AG04450 (cell line): ENCODE data around the gene SH3D19. TPM values are rescaled to one million over a fixed set of nuclear protein-coding genes. Genes with fewer than 3 reads are reported as not detected.

Experiments used
- CTCF ChIA-PET: fragments of 300-600, 350-600 bp; formaldehyde crosslinking; extraction: SDS; loops from one replicate; lab custom pipeline; 2022; ENCODE audit warnings: antibody characterized with exemption, inconsistent platforms; lab: Charles Lee
- POLR2A ChIA-PET: fragments of 350-600 bp; formaldehyde crosslinking; extraction: SDS; loops from one replicate; lab custom pipeline; 2021; ENCODE audit warnings: antibody characterized with exemption, inconsistent platforms; lab: Yijun Ruan, JAX
- DNase-seq: peaks from one replicate; pipeline ENCODE4 v3.0.0-alpha.2; 2011; ENCODE audit warnings: low read depth, low spot score
- H3K27ac ChIP-seq: one replicate; pipeline ENCODE4 v1.5.1; 2012; ENCODE audit warnings: low read depth, low read length, control low read depth
- H3K27me3 ChIP-seq: one replicate; pipeline ENCODE4 v1.6.0; 2012; ENCODE audit warnings: low read length; ENCODE audit not compliant: control insufficient read depth, insufficient read depth
- H3K4me3 ChIP-seq: 2 replicates; pipeline ENCODE4 v1.5.1; 2011; ENCODE audit warnings: mild to moderate bottlenecking, low read depth, low read length, control low read depth
- H3K9me3 ChIP-seq: 2 replicates; pipeline ENCODE4 v1.5.1; 2012; ENCODE audit warnings: low read length; ENCODE audit not compliant: control insufficient read depth, insufficient read depth
- polyA plus RNA-seq: library from polyadenylated mRNA; depleted of rRNA; stranded (reverse); fragments of >200 nt; gene quantifications from 2 replicates; pipeline ENCODE4 v1.2.3, GENCODE V29; 2011
- TF ChIP-seq, protein P1 (sequence below): IDR thresholded peaks from 2 replicates; pipeline ENCODE4 v1.5.1; 2011; ENCODE audit warnings: low read depth, low read length, control low read depth, inconsistent platforms

SH3D19 gene
- polyA plus RNA-seq, 1 experiment: 32.6 TPM

DNA sequence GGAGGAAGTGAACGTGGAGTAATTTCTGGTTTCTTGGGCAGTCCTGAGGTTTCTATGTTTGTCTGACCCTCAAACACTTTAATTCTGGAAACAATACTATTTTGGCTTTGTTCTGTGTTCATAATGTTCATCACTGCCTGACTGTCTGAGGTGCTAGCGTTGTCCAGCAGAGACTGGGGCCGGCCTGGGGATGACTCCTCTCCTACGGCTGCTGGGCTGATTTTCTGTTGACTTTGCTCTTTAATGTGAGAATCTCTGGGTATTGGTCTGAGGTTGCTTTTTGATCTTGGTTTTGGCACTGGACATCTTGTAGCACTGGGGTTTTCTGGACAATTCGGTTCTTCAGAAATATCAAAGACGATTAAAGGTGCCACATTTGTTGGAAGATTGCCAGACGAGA lies 150.2 kb downstream of the SH3D19 start:
- POLR2A ChIA-PET: no interaction called here
- DNase-seq: no peak
- Histone ChIP-seq H3K4me3 (no peak overlapping the region), H3K27me3 (no peaks in the 10 kb centered on the region), H3K9me3 (no peaks in the 10 kb centered on the region), H3K27ac (no peak overlapping the region)
- CTCF ChIA-PET: no interaction called here
- TF ChIP-seq, protein P1, sequence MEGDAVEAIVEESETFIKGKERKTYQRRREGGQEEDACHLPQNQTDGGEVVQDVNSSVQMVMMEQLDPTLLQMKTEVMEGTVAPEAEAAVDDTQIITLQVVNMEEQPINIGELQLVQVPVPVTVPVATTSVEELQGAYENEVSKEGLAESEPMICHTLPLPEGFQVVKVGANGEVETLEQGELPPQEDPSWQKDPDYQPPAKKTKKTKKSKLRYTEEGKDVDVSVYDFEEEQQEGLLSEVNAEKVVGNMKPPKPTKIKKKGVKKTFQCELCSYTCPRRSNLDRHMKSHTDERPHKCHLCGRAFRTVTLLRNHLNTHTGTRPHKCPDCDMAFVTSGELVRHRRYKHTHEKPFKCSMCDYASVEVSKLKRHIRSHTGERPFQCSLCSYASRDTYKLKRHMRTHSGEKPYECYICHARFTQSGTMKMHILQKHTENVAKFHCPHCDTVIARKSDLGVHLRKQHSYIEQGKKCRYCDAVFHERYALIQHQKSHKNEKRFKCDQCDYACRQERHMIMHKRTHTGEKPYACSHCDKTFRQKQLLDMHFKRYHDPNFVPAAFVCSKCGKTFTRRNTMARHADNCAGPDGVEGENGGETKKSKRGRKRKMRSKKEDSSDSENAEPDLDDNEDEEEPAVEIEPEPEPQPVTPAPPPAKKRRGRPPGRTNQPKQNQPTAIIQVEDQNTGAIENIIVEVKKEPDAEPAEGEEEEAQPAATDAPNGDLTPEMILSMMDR: no peak

DNA sequence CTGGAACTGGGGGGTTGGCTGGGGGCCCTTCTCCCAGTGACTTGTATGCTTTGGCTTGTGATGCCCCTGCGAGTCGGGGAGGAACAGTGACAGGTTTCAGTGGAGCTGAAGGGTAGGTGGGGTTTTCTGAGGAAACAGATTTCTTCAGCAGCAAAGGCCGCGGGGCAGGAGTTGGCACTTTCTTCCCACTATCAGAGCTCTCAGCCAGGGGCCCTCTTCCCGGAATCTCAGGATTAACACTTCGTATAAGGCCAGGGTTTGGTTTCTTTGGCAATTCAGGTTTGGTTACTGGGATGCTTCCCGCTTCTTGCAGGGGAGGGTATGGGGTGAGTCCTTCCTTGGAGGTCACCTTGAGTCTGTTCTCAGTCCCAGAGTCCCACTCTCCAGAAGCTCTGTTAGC lies 150.6 kb downstream of the SH3D19 start:
- Histone ChIP-seq H3K4me3 (no peak overlapping the region), H3K27me3 (no peaks in the 10 kb centered on the region), H3K9me3 (no peaks in the 10 kb centered on the region), H3K27ac (no peak overlapping the region)
- DNase-seq: no peak
- CTCF ChIA-PET: no interaction called here
- POLR2A ChIA-PET: no interaction called here
- TF ChIP-seq, protein P1: no peak

DNA sequence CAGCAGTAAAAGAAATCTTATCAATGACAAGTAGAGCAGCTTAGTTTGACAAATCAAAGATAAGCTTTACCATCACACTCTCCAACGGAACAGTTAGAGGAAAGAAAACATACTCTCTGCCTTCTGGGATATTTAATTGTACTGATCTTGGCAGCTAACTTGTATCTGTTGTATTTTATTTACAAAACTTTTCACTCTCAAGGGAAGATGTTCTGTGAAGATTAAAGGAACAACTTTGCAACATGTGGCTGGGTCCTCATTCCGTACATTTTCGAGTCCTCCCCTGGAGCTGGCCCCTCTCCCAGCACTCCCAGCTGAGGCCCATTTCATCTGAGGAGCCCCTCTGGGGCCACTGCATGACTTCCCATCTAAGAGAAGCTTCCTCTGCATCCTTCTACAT lies 151.5 kb downstream of the SH3D19 start:
- ChIA-PET POLR2A (no interaction called here), CTCF (no interaction called here)
- Histone ChIP-seq H3K9me3 (no peaks in the 10 kb centered on the region), H3K27ac (no peak overlapping the region), H3K4me3 (no peak overlapping the region), H3K27me3 (no peaks in the 10 kb centered on the region)
- no peak for DNase-seq
- TF ChIP-seq, protein P1: no peak

DNA sequence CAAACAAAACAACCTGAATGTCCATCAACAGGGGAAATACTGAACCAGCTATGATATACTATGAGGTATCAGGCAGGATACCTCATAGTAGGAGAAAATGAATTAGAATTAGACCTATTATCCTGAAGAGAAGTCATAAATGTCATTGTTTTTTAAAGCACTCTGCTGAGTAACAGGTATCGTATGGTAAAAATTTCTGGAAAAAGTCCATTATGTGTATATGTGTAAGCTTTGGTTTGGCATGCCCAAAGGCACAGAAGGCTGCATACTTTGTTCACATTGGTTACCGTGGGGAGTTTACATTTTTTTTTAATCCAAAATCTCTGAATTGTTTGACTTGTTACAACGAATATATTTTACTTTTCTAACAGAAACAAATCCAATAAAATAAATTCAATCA lies 155.5 kb downstream of the SH3D19 start:
- CTCF ChIA-PET: interaction anchor here (1.7 kb wide), 1 partner anchor 53 kb away, joined by 4 read pairs; no protein-coding TSS in a partner anchor

DNA sequence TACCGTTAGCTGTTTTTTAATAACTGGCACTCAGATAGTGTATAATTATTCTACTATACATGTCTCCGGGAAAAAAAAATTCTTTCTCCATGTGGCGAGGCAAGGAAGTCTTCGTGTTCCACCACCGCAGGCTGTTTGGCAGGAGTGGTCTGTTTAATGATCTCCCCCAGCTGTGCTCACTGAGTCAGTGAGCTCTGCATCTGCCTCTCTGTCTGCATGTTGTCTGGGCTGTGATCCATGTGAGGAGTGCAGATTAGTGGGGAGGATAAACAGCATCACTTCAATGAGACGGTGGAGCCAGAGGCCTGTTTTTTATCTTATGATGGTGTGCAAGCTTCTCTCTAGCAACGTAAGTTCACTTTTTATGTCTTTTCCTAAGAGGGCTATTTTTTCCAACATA lies 156.2 kb downstream of the SH3D19 start:
- H3K4me3 ChIP-seq: no peak overlapping the region
- no peaks in the 10 kb centered on the region for H3K27me3 ChIP-seq
- ChIA-PET CTCF (interaction anchor here (1.2 kb wide), 1 partner anchor 57 kb away, joined by 3 read pairs; no protein-coding TSS in a partner anchor), POLR2A (interaction anchor here (0.6 to 2.1 kb wide), 3 partner anchors 54 to 1206 kb away, joined by 3 to 9 read pairs (median 3); no protein-coding TSS in a partner anchor)
- TF ChIP-seq, protein P1: no peak
- peak; percentile 97 for DNase-seq
- H3K27ac ChIP-seq: peak overlapping the region; percentile 49
- peaks cover 3% of the 10 kb centered on the region; the same call in 1 of the 2 replicates for H3K9me3 ChIP-seq

More for the DNA sequence above, 155.5 kb downstream of the SH3D19 start:
- peak; percentile 38 for DNase-seq
- POLR2A ChIA-PET: interaction anchor here (0.5 to 2.1 kb wide), 2 partner anchors 56 to 165 kb away, joined by 6 to 9 read pairs; no protein-coding TSS in a partner anchor
- Histone ChIP-seq H3K27ac (no peak overlapping the region), H3K4me3 (no peak overlapping the region), H3K9me3 (peaks cover 3% of the 10 kb centered on the region; the same call in 1 of the 2 replicates), H3K27me3 (no peaks in the 10 kb centered on the region)
- TF ChIP-seq, protein P1: no peak
